ENCODE results near the gene IMPDH1.

The IMPDH1 gene

GRCh38 chr7:128359336-128359735, 50.4 kb downstream of the IMPDH1 start:
- H3K9me3 Mint-ChIP-seq, result no peaks in the 10 kb centered on the region
- DNase-seq (no peak), ATAC-seq (replicated peaks) (no peak)
- H3K27ac Mint-ChIP-seq, result no peak overlapping the region
- peaks cover 53 to 75% of the 10 kb centered on the region in 2 donors for H3K27me3 Mint-ChIP-seq
- peaks cover 15 to 19% of the 10 kb centered on the region in 2 donors for H3K4me1 Mint-ChIP-seq
- peaks cover 0 to 4% of the 10 kb centered on the region in 2 donors for H3K36me3 Mint-ChIP-seq
- no peak overlapping the region for H3K4me3 Mint-ChIP-seq

GRCh38 chr7:128358233-128358632, 51.5 kb downstream of the IMPDH1 start:
- Mint-ChIP-seq H3K9me3 (no peaks in the 10 kb centered on the region), H3K36me3 (peaks cover 0 to 4% of the 10 kb centered on the region in 2 donors), H3K27me3 (peaks cover 53 to 75% of the 10 kb centered on the region in 2 donors), H3K4me1 (peaks cover 15 to 19% of the 10 kb centered on the region in 2 donors), H3K27ac (no peak overlapping the region), H3K4me3 (no peak overlapping the region)
- DNase-seq (no peak), ATAC-seq (replicated peaks) (no peak)

- DNase-seq, result no peak
- ATAC-seq (replicated peaks), result no peak
- no peak overlapping the region for H3K27ac Mint-ChIP-seq
- H3K36me3 Mint-ChIP-seq, result peaks cover 0 to 4% of the 10 kb centered on the region in 2 donors
- no peaks in the 10 kb centered on the region for H3K9me3 Mint-ChIP-seq
- H3K4me1 Mint-ChIP-seq, result peaks cover 13 to 18% of the 10 kb centered on the region in 2 donors
- H3K27me3 Mint-ChIP-seq, result peaks cover 50 to 74% of the 10 kb centered on the region in 2 donors
- no peak overlapping the region for H3K4me3 Mint-ChIP-seq
Observed at GRCh38 chr7:128357217-128357613, 52.6 kb downstream of the IMPDH1 start.

GRCh38 chr7:128356546-128357216, 53.1 kb downstream of the IMPDH1 start:
- Mint-ChIP-seq H3K36me3 (peaks cover 0 to 4% of the 10 kb centered on the region in 2 donors), H3K27me3 (peaks cover 44 to 69% of the 10 kb centered on the region in 2 donors), H3K4me3 (no peak overlapping the region), H3K4me1 (peaks cover 8 to 13% of the 10 kb centered on the region in 2 donors), H3K9me3 (no peaks in the 10 kb centered on the region), H3K27ac (no peak overlapping the region)
- ATAC-seq (replicated peaks), result no peak
- no peak for DNase-seq

- Mint-ChIP-seq H3K4me3 (no peak overlapping the region), H3K9me3 (no peaks in the 10 kb centered on the region), H3K27me3 (peaks cover 42 to 63% of the 10 kb centered on the region in 2 donors), H3K36me3 (no peaks in the 10 kb centered on the region), H3K27ac (no peak overlapping the region), H3K4me1 (no peaks in the 10 kb centered on the region)
- ATAC-seq (replicated peaks) (no peak), DNase-seq (no peak)
Observed at GRCh38 chr7:128353610-128354009, 56.2 kb downstream of the IMPDH1 start.

GRCh38 chr7:128353189-128353588, 56.6 kb downstream of the IMPDH1 start:
- Mint-ChIP-seq H3K4me3 (no peak overlapping the region), H3K9me3 (no peaks in the 10 kb centered on the region), H3K27me3 (peaks cover 40 to 63% of the 10 kb centered on the region in 2 donors), H3K27ac (no peak overlapping the region), H3K4me1 (no peaks in the 10 kb centered on the region), H3K36me3 (no peaks in the 10 kb centered on the region)
- no peak for ATAC-seq (replicated peaks)
- no peak for DNase-seq

GRCh38 chr7:128352636-128353035, 57.1 kb downstream of the IMPDH1 start:
- no peaks in the 10 kb centered on the region for H3K9me3 Mint-ChIP-seq
- ATAC-seq (replicated peaks), result no peak
- no peaks in the 10 kb centered on the region for H3K4me1 Mint-ChIP-seq
- DNase-seq, result no peak
- H3K27me3 Mint-ChIP-seq, result peaks cover 41 to 68% of the 10 kb centered on the region in 2 donors
- peak overlapping the region in 1 of 2 donors; percentile 51 for H3K4me3 Mint-ChIP-seq
- no peaks in the 10 kb centered on the region for H3K36me3 Mint-ChIP-seq
- no peak overlapping the region for H3K27ac Mint-ChIP-seq

- H3K27me3 Mint-ChIP-seq, result peaks cover 45 to 68% of the 10 kb centered on the region in 2 donors
- no peaks in the 10 kb centered on the region for H3K4me1 Mint-ChIP-seq
- ATAC-seq (replicated peaks) (peak; percentile 47 to 53), DNase-seq (no peak)
- H3K36me3 Mint-ChIP-seq, result no peaks in the 10 kb centered on the region
- H3K4me3 Mint-ChIP-seq, result no peak overlapping the region
- no peaks in the 10 kb centered on the region for H3K9me3 Mint-ChIP-seq
- no peak overlapping the region for H3K27ac Mint-ChIP-seq
Observed at GRCh38 chr7:128352153-128352537, 57.6 kb downstream of the IMPDH1 start.

GRCh38 chr7:128351296-128352152, 58.3 kb downstream of the IMPDH1 start:
- ATAC-seq (replicated peaks), result peak; percentile 50
- Mint-ChIP-seq H3K4me3 (peak overlapping the region in 1 of 2 donors; percentile 42), H3K4me1 (no peaks in the 10 kb centered on the region), H3K9me3 (no peaks in the 10 kb centered on the region), H3K36me3 (no peaks in the 10 kb centered on the region), H3K27ac (no peak overlapping the region), H3K27me3 (peaks cover 45 to 67% of the 10 kb centered on the region in 2 donors)
- DNase-seq, result no peak

GRCh38 chr7:128350708-128351295, 59.0 kb downstream of the IMPDH1 start:
- no peak for ATAC-seq (replicated peaks)
- no peak overlapping the region for H3K27ac Mint-ChIP-seq
- H3K4me1 Mint-ChIP-seq, result no peaks in the 10 kb centered on the region
- peak overlapping the region in 1 of 2 donors; percentile 42 for H3K4me3 Mint-ChIP-seq
- no peaks in the 10 kb centered on the region for H3K36me3 Mint-ChIP-seq
- no peaks in the 10 kb centered on the region for H3K9me3 Mint-ChIP-seq
- no peak for DNase-seq
- peaks cover 43 to 66% of the 10 kb centered on the region in 2 donors for H3K27me3 Mint-ChIP-seq

- H3K27me3 Mint-ChIP-seq, result peaks cover 40 to 58% of the 10 kb centered on the region in 2 donors
- ATAC-seq (replicated peaks) (no peak), DNase-seq (no peak)
- H3K9me3 Mint-ChIP-seq, result no peaks in the 10 kb centered on the region
- H3K36me3 Mint-ChIP-seq, result no peaks in the 10 kb centered on the region
- no peak overlapping the region for H3K4me3 Mint-ChIP-seq
- H3K4me1 Mint-ChIP-seq, result no peaks in the 10 kb centered on the region
- H3K27ac Mint-ChIP-seq, result no peak overlapping the region
Observed at GRCh38 chr7:128349466-128349825, 60.3 kb downstream of the IMPDH1 start.

- H3K9me3 Mint-ChIP-seq, result no peaks in the 10 kb centered on the region
- no peak overlapping the region for H3K4me3 Mint-ChIP-seq
- peaks cover 26 to 42% of the 10 kb centered on the region in 2 donors for H3K27me3 Mint-ChIP-seq
- peaks cover 0 to 2% of the 10 kb centered on the region in 2 donors for H3K36me3 Mint-ChIP-seq
- H3K27ac Mint-ChIP-seq, result no peak overlapping the region
- H3K4me1 Mint-ChIP-seq, result peaks cover 3 to 4% of the 10 kb centered on the region in 2 donors
- ATAC-seq (replicated peaks), result no peak
- DNase-seq, result no peak
Observed at GRCh38 chr7:128347647-128348097, 62.1 kb downstream of the IMPDH1 start.

GRCh38 chr7:128344431-128344774, 65.4 kb downstream of the IMPDH1 start:
- ATAC-seq (replicated peaks) (no peak), DNase-seq (no peak)

More at GRCh38 chr7:128344431-128344774, 65.4 kb downstream of the IMPDH1 start:
- Mint-ChIP-seq H3K9me3 (no peaks in the 10 kb centered on the region), H3K27ac (no peak overlapping the region), H3K36me3 (peaks cover 0 to 11% of the 10 kb centered on the region in 2 donors), H3K4me1 (peaks cover 9 to 22% of the 10 kb centered on the region in 2 donors), H3K4me3 (peak overlapping the region in 1 of 2 donors; percentile 62), H3K27me3 (peaks cover 14 to 22% of the 10 kb centered on the region in 2 donors)
